GM12872 (cell line): ENCODE results near the gene PITPNM1.

Experiments
- CTCF ChIP-seq: IDR thresholded peaks from 3 replicates; pipeline ENCODE4 v1.5.1; 2011; ENCODE audit warnings: low read depth, mild to moderate bottlenecking, low read length, moderate library complexity; ENCODE audit not compliant: insufficient read depth

PITPNM1 gene

GRCh38 chr11:67470337-67471002 is 34.7 kb downstream of the PITPNM1 start:
- TF ChIP-seq CTCF = no peak

GRCh38 chr11:67469508-67469811 is 35.7 kb downstream of the PITPNM1 start:
- no peak for TF ChIP-seq CTCF

GRCh38 chr11:67468759-67469507 is 36.2 kb downstream of the PITPNM1 start, which contains the start of gene TMEM134:
Gene TMEM134, minus strand, starts transcription at chr11:67469251. Its CDS starts 59 bp downstream, at chr11:67469192.
- peak; percentile 65 for TF ChIP-seq CTCF

- TF ChIP-seq CTCF = no peak
Observed at GRCh38 chr11:67468456-67468758, 36.8 kb downstream of the PITPNM1 start.

- no peak for TF ChIP-seq CTCF
Observed at GRCh38 chr11:67468056-67468455, 37.1 kb downstream of the PITPNM1 start.

- TF ChIP-seq CTCF = no peak
Observed at GRCh38 chr11:67466962-67467771, 38.0 kb downstream of the PITPNM1 start.

- no peak for TF ChIP-seq CTCF
Observed at GRCh38 chr11:67466367-67466766, 38.8 kb downstream of the PITPNM1 start.
